IMR-90 (cell line): ENCODE results near the gene SCN8A. TPM values are rescaled to one million over a fixed set of nuclear protein-coding genes. Genes with fewer than 3 reads are reported as not detected.

Experiments
- ATAC-seq: fragments of 200-7000 bp; cut with Tn5 transposase; 2 replicates; pipeline ENCODE4 v1.9.1; 2020; ENCODE audit warnings: low read depth, mild to moderate bottlenecking, moderate library complexity
- BruUV-seq: library from RNA; stranded (reverse); fragments of 400-500 nt; replicated peaks from 2 replicates; lab custom pipeline; 2021; lab: Mats Ljungman, UMichigan
- CTCF ChIA-PET: fragments of 300-600 bp; formaldehyde crosslinking; extraction: SDS; loops from one replicate; lab custom pipeline; 2021; ENCODE audit warnings: antibody characterized with exemption; lab: Yijun Ruan, JAX
- POLR2A ChIA-PET: fragments of 300-600 bp; sonication (Branson Sonifier 250); formaldehyde crosslinking; loops from one replicate; lab custom pipeline; 2022; ENCODE audit warnings: antibody characterized with exemption; ENCODE audit not compliant: unreplicated experiment; lab: Charles Lee
- DNase-seq: peaks from one replicate; pipeline ENCODE4 v3.0.0; 2013
- H2AFZ ChIP-seq: replicated peaks from 2 replicates; pipeline ENCODE3; 2013; ENCODE audit warnings: low read length, mild to moderate bottlenecking; ENCODE audit not compliant: poor library complexity
- H2AK5ac ChIP-seq: 2 replicates; pipeline ENCODE4 v1.6.1; 2013; ENCODE audit warnings: low read depth, low read length, inconsistent platforms
- H2AK9ac ChIP-seq: replicated peaks from 2 replicates; pipeline ENCODE3; 2013; ENCODE audit warnings: mild to moderate bottlenecking, low read depth, low read length, moderate library complexity; ENCODE audit not compliant: poor library complexity
- H2BK120ac ChIP-seq: 2 replicates; pipeline ENCODE4 v1.6.1; 2013; ENCODE audit warnings: low read depth, low read length, inconsistent platforms
- H2BK15ac ChIP-seq: 3 replicates; pipeline ENCODE4 v1.6.1; 2013; ENCODE audit warnings: low read depth, low read length, inconsistent platforms
- H2BK20ac ChIP-seq: 2 replicates; pipeline ENCODE4 v1.6.1; 2013; ENCODE audit warnings: low read depth, mild to moderate bottlenecking, inconsistent platforms, low read length, moderate library complexity
- H2BK5ac ChIP-seq: 2 replicates; pipeline ENCODE4 v1.6.1; 2013; ENCODE audit warnings: mild to moderate bottlenecking, low read depth, low read length, inconsistent platforms; ENCODE audit not compliant: poor library complexity, severe bottlenecking
- H3K14ac ChIP-seq: replicated peaks from 2 replicates; pipeline ENCODE4 v1.6.1; 2013; ENCODE audit warnings: low read depth, low read length, inconsistent platforms
- H3K18ac ChIP-seq: 2 replicates; pipeline ENCODE4 v1.6.1; 2013; ENCODE audit warnings: low read depth, low read length, control low read depth
- H3K23ac ChIP-seq: 2 replicates; pipeline ENCODE4 v1.6.1; 2013; ENCODE audit warnings: low read depth, low read length, inconsistent platforms
- H3K27ac ChIP-seq: 2 replicates; pipeline ENCODE4 v1.5.1; 2013; ENCODE audit warnings: mild to moderate bottlenecking, control low read depth, low read length; ENCODE audit not compliant: insufficient read depth
- H3K27me3 ChIP-seq: 2 replicates; pipeline ENCODE4 v1.6.1; 2013; ENCODE audit warnings: low read length; ENCODE audit not compliant: control insufficient read depth, insufficient read depth
- H3K36me3 ChIP-seq: 2 replicates; pipeline ENCODE4 v1.6.1; 2013; ENCODE audit warnings: low read length, mixed read lengths; ENCODE audit not compliant: control insufficient read depth, insufficient read depth
- H3K4ac ChIP-seq: 2 replicates; pipeline ENCODE4 v1.6.1; 2013; ENCODE audit warnings: low read depth, low read length, inconsistent platforms
- H3K4me1 ChIP-seq: 2 replicates; pipeline ENCODE4 v1.6.1; 2013; ENCODE audit warnings: low read length, mixed read lengths; ENCODE audit not compliant: control insufficient read depth, insufficient read depth
- H3K4me2 ChIP-seq: 2 replicates; pipeline ENCODE4 v1.6.1; 2013; ENCODE audit warnings: low read depth, mild to moderate bottlenecking, control low read depth, low read length, moderate library complexity
- H3K4me3 ChIP-seq: 2 replicates; pipeline ENCODE4 v1.5.1; 2013; ENCODE audit warnings: low read depth, mild to moderate bottlenecking, control low read depth, low read length, moderate library complexity; ENCODE audit not compliant: insufficient read depth
- H3K56ac ChIP-seq: 2 replicates; pipeline ENCODE4 v1.6.1; 2013; ENCODE audit warnings: low read length, inconsistent platforms; ENCODE audit not compliant: insufficient read depth; ENCODE audit errors: extremely low read depth
- H3K79me1 ChIP-seq, 2 experiments: 2 replicates each; pipeline ENCODE4 v1.6.1; 2013; ENCODE audit warnings: low read length in 2 of 2, inconsistent platforms in 1 of 2, low read depth in 1 of 2
- H3K9ac ChIP-seq: 2 replicates; pipeline ENCODE4 v1.6.1; 2013; ENCODE audit warnings: low read depth, low read length, control low read depth
- H3K9me1 ChIP-seq: 2 replicates; pipeline ENCODE4 v1.6.1; 2013; ENCODE audit warnings: low read length, inconsistent platforms; ENCODE audit not compliant: insufficient read depth
- H3K9me3 ChIP-seq: 2 replicates; pipeline ENCODE4 v1.6.1; 2013; ENCODE audit warnings: low read length; ENCODE audit not compliant: control insufficient read depth, insufficient read depth
- H4K20me1 ChIP-seq: 2 replicates; pipeline ENCODE4 v1.6.1; 2013; ENCODE audit warnings: low read length, inconsistent platforms; ENCODE audit not compliant: insufficient read depth
- H4K5ac ChIP-seq: 2 replicates; pipeline ENCODE4 v1.6.1; 2013; ENCODE audit warnings: mild to moderate bottlenecking, low read depth, low read length, control low read depth
- H4K8ac ChIP-seq, 2 experiments: 2 replicates each; pipeline ENCODE4 v1.6.1; 2013; ENCODE audit warnings: low read depth in 2 of 2, low read length in 2 of 2, control low read depth in 1 of 2, inconsistent platforms in 1 of 2
- H4K91ac ChIP-seq: 2 replicates; pipeline ENCODE4 v1.6.1; 2013; ENCODE audit warnings: low read depth, low read length, inconsistent platforms; ENCODE audit not compliant: insufficient read depth
- BHLHE40 ChIP-seq: fragments of 150-350 bp; IDR thresholded peaks from 2 replicates; pipeline ENCODE4 v1.6.1; 2016; ENCODE audit warnings: mild to moderate bottlenecking, low read depth, low read length
- CEBPB ChIP-seq: IDR thresholded peaks from 2 replicates; pipeline ENCODE4 v1.6.1; 2012; ENCODE audit warnings: low read depth, low read length, improper control_type of control experiment
- CHD1 ChIP-seq: IDR thresholded peaks from 2 replicates; pipeline ENCODE4 v1.6.1; 2012; ENCODE audit warnings: low read depth, low read length, improper control_type of control experiment
- FOS ChIP-seq: fragments of 150-350 bp; IDR thresholded peaks from 2 replicates; pipeline ENCODE4 v1.6.1; 2016; ENCODE audit warnings: low read depth, low read length
- MAFK ChIP-seq: IDR thresholded peaks from 2 replicates; pipeline ENCODE4 v1.6.1; 2012; ENCODE audit warnings: low read depth, low read length, improper control_type of control experiment
- MAZ ChIP-seq: IDR thresholded peaks from 2 replicates; pipeline ENCODE4 v1.6.1; 2012; ENCODE audit warnings: low read depth, mild to moderate bottlenecking, low read length, improper control_type of control experiment, moderate library complexity, borderline replicate concordance
- MXI1 ChIP-seq: IDR thresholded peaks from 2 replicates; pipeline ENCODE4 v1.6.1; 2012; ENCODE audit warnings: low read depth, mild to moderate bottlenecking, low read length, moderate library complexity, borderline replicate concordance
- NFE2L2 ChIP-seq: fragments of 150-350 bp; IDR thresholded peaks from 2 replicates; pipeline ENCODE4 v1.6.1; 2016; ENCODE audit warnings: low read depth, mild to moderate bottlenecking, low read length
- POLR2A ChIP-seq: IDR thresholded peaks from 2 replicates; pipeline ENCODE4 v1.6.1; 2012; ENCODE audit warnings: mild to moderate bottlenecking, low read depth, low read length
- RAD21 ChIP-seq: IDR thresholded peaks from 2 replicates; pipeline ENCODE4 v1.6.1; 2012; ENCODE audit warnings: low read length, improper control_type of control experiment
- RCOR1 ChIP-seq: IDR thresholded peaks from 2 replicates; pipeline ENCODE4 v1.6.1; 2012; ENCODE audit warnings: mild to moderate bottlenecking, low read length, improper control_type of control experiment; ENCODE audit not compliant: insufficient replicate concordance
- RFX5 ChIP-seq: IDR thresholded peaks from 2 replicates; pipeline ENCODE4 v1.8.0; 2012; ENCODE audit warnings: low read depth, mild to moderate bottlenecking, low read length, moderate library complexity
- SMC3 ChIP-seq: fragments of 150-350 bp; IDR thresholded peaks from 2 replicates; pipeline ENCODE4 v1.6.1; 2016; ENCODE audit warnings: low read depth, mild to moderate bottlenecking, antibody characterized with exemption, low read length, moderate library complexity
- USF2 ChIP-seq: fragments of 150-350 bp; IDR thresholded peaks from 2 replicates; pipeline ENCODE4 v1.6.1; 2017; ENCODE audit warnings: mild to moderate bottlenecking, antibody characterized with exemption, low read length, low read depth
- WGBS, 2 experiments: methylation state at CpG; one replicate each; pipeline versions ENCODE4 v1.1.5 to v1.1.7; 2013; ENCODE audit warnings: missing lambda C conversion rate in 2 of 2; ENCODE audit not compliant: insufficient read length in 1 of 2; ENCODE audit errors: extremely low coverage in 2 of 2; 5-methylcytosine and 5-hydroxymethylcytosine counted together
- dilution Hi-C: fragments of 300-500 bp; cut with HindIII; formaldehyde crosslinking; loops from one replicate; pipeline ENCODE4 v1.14.3; 2018; ENCODE audit warnings: low sequenced_read_pairs; ENCODE audit not compliant: unreplicated experiment
- in situ Hi-C: fragments of 300-500 bp; cut with MboI; formaldehyde crosslinking; loops from 3 replicates; pipeline ENCODE4 v1.14.3; 2019; ENCODE audit warnings: low sequenced_read_pairs, inconsistent platforms, mixed read lengths
- intact Hi-C: fragments of 100-400 bp; cut with micrococcal nuclease; formaldehyde crosslinking; loops from 2 replicates; pipeline ENCODE4 v1.10.0; 2022
- polyA plus RNA-seq, 3 experiments: library from polyadenylated mRNA; depleted of rRNA; stranded (reverse); fragments of >200 nt; gene quantifications; 2 replicates each; pipeline ENCODE4 v1.2.3, GENCODE V29; 2012; ENCODE audit warnings: low replicate concordance in 1 of 3
- total RNA-seq: library from RNA; depleted of rRNA; stranded (reverse); fragments of >200 nt; gene quantifications from 2 replicates; pipeline ENCODE4 v1.2.3, GENCODE V29; 2012
- TF ChIP-seq, protein P1 (sequence below): fragments of 150-350 bp; IDR thresholded peaks from 2 replicates; pipeline ENCODE4 v1.6.1; 2016; ENCODE audit warnings: low read depth, mild to moderate bottlenecking, low read length, moderate library complexity, borderline replicate concordance
- TF ChIP-seq, protein P2 (sequence below): conservative IDR thresholded peaks from 2 replicates; pipeline ENCODE4 v1.5.1; 2012; ENCODE audit warnings: mild to moderate bottlenecking, low read depth, low read length, improper control_type of control experiment

Gene SCN8A
- total and polyA plus RNA-seq, 2 of the 4 experiments (the other 2 are of a cell fraction) = 6.9 to 19.7 TPM

DNA sequence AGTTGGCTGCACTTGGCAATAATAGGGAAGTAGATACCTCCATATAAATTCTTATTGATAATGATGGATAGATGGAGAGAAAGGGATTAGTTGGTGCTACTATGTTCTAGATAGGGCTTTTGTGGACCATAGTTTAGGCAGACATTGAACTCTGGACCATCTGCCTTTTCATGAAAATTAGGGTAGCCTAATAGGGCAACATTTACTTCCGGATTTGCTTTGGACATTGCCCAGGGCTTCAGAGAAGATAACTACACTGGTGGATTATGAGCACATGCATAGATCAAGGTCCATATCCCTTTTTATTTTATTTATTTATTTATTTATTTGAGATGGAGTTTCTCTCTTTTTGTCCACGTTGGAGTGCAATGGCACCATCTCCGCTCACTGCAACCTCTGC is 186.9 kb downstream of the SCN8A start:
- no peak overlapping the region for H2BK20ac ChIP-seq
- no peak overlapping the region for H3K4me3 ChIP-seq
- in situ Hi-C loops (no loop called here), dilution Hi-C loops (no loop called here), intact Hi-C loops (no loop called here)
- no peak overlapping the region for H4K91ac ChIP-seq
- no peaks in the 10 kb centered on the region for H4K20me1 ChIP-seq
- no peak overlapping the region for H2BK5ac ChIP-seq
- no peaks in the 10 kb centered on the region for H3K27me3 ChIP-seq
- H2AFZ ChIP-seq = no peak overlapping the region
- H3K4me1 ChIP-seq = peaks cover 2% of the 10 kb centered on the region; the same call in 1 of the 2 replicates
- H3K27ac ChIP-seq = no peak overlapping the region
- no peaks in the 10 kb centered on the region; the same call in 1 of the 2 replicates for H3K9me1 ChIP-seq
- CTCF ChIA-PET = no interaction called here
- WGBS, 2 experiments = no CpG with 5 or more reads among the region's 3 CpGs
- no peak overlapping the region for H2AK9ac ChIP-seq
- no peak overlapping the region for H3K9ac ChIP-seq
- BruUV-seq = no TSS peak
- H3K79me1 ChIP-seq = no peaks in the 10 kb centered on the region
- H2BK120ac ChIP-seq = no peak overlapping the region
- POLR2A ChIA-PET = no interaction called here
- H4K8ac ChIP-seq = no peak overlapping the region
- TF ChIP-seq BHLHE40 (no peak), SMC3 (no peak), MAFK (no peak), RFX5 (no peak), CEBPB (no peak), NFE2L2 (no peak), RAD21 (no peak), MXI1 (no peak), CHD1 (no peak), RCOR1 (no peak), FOS (no peak), MAZ (no peak), POLR2A (no peak), USF2 (no peak)
- TF ChIP-seq, protein P1, sequence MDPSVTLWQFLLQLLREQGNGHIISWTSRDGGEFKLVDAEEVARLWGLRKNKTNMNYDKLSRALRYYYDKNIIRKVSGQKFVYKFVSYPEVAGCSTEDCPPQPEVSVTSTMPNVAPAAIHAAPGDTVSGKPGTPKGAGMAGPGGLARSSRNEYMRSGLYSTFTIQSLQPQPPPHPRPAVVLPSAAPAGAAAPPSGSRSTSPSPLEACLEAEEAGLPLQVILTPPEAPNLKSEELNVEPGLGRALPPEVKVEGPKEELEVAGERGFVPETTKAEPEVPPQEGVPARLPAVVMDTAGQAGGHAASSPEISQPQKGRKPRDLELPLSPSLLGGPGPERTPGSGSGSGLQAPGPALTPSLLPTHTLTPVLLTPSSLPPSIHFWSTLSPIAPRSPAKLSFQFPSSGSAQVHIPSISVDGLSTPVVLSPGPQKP = no peak
- TF ChIP-seq, protein P2, sequence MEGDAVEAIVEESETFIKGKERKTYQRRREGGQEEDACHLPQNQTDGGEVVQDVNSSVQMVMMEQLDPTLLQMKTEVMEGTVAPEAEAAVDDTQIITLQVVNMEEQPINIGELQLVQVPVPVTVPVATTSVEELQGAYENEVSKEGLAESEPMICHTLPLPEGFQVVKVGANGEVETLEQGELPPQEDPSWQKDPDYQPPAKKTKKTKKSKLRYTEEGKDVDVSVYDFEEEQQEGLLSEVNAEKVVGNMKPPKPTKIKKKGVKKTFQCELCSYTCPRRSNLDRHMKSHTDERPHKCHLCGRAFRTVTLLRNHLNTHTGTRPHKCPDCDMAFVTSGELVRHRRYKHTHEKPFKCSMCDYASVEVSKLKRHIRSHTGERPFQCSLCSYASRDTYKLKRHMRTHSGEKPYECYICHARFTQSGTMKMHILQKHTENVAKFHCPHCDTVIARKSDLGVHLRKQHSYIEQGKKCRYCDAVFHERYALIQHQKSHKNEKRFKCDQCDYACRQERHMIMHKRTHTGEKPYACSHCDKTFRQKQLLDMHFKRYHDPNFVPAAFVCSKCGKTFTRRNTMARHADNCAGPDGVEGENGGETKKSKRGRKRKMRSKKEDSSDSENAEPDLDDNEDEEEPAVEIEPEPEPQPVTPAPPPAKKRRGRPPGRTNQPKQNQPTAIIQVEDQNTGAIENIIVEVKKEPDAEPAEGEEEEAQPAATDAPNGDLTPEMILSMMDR = no peak
- H2AK5ac ChIP-seq = no peak overlapping the region
- no peak overlapping the region for H4K5ac ChIP-seq
- H3K9me3 ChIP-seq = peaks cover 8% of the 10 kb centered on the region
- H3K56ac ChIP-seq = no peak overlapping the region
- no peak overlapping the region for H3K18ac ChIP-seq
- no peak overlapping the region for H2BK15ac ChIP-seq
- ATAC-seq = no peak
- H3K4me2 ChIP-seq = no peak overlapping the region
- no peak overlapping the region for H3K4ac ChIP-seq
- peaks cover 7% of the 10 kb centered on the region for H3K36me3 ChIP-seq
- no peak overlapping the region for H3K23ac ChIP-seq
- no peak overlapping the region for H3K14ac ChIP-seq
- DNase-seq = no peak
